Natural killer cell treated with Interleukin-12 subunit alpha and Interleukin-12 subunit beta and Interleukin-15 and Interleukin-18, amount 100 ng/mL, for 72 hours (primary cell): Measurements from ENCODE around the gene KRTAP4-9. TPM values are rescaled to one million over a fixed set of nuclear protein-coding genes. Genes with fewer than 3 reads are reported as not detected.
"Not testable (repeated sequence)": the region's sequence is repeated elsewhere in the genome, so short reads cannot be mapped to it uniquely, and the experiment has no call there.

Experiments
- ATAC-seq, 2 donors: fragments of 150-1000 bp; cut with Tn5 transposase in 1 of 2; sonication (Bioruptor Pico), chemical (Tn5 transposase) in 1 of 2; 2 replicates each; pipeline ENCODE4 v1.10.0; 2021
- DNase-seq: peaks from one replicate; pipeline ENCODE4 v3.0.0; 2022; ENCODE audit warnings: low spot score
- H3K27ac Mint-ChIP-seq, 2 donors: 1 replicate in 1 of 2; 2 replicates in 1 of 2; pipeline ENCODE4 v1.8.0; 2022; ENCODE audit warnings: mixed read lengths in 2 of 2, mild to moderate bottlenecking in 1 of 2, moderate library complexity in 1 of 2
- H3K27me3 Mint-ChIP-seq, 2 donors: 1 replicate in 1 of 2; 2 replicates in 1 of 2; pipeline ENCODE4 v1.8.0; 2022; ENCODE audit warnings: mixed read lengths in 2 of 2
- H3K36me3 Mint-ChIP-seq: one replicate; pipeline ENCODE4 v1.8.0; 2022; ENCODE audit warnings: mixed read lengths
- H3K4me1 Mint-ChIP-seq, 2 donors: 1 replicate in 1 of 2; 2 replicates in 1 of 2; pipeline ENCODE4 v1.8.0; 2022; ENCODE audit warnings: low read depth in 2 of 2, mixed read lengths in 2 of 2, mild to moderate bottlenecking in 1 of 2
- H3K4me3 Mint-ChIP-seq: one replicate; pipeline ENCODE4 v1.8.0; 2022; ENCODE audit warnings: mixed read lengths
- H3K9me3 Mint-ChIP-seq: 2 replicates; pipeline ENCODE4 v1.8.0; 2022; ENCODE audit warnings: mixed read lengths
- total RNA-seq, 2 donors: library from RNA; stranded (reverse); gene quantifications; one replicate each; pipeline ENCODE4 v1.2.3, GENCODE V29; 2022

The KRTAP4-9 gene
- total RNA-seq, 2 donors from 2014 or later: not detected

DNA sequence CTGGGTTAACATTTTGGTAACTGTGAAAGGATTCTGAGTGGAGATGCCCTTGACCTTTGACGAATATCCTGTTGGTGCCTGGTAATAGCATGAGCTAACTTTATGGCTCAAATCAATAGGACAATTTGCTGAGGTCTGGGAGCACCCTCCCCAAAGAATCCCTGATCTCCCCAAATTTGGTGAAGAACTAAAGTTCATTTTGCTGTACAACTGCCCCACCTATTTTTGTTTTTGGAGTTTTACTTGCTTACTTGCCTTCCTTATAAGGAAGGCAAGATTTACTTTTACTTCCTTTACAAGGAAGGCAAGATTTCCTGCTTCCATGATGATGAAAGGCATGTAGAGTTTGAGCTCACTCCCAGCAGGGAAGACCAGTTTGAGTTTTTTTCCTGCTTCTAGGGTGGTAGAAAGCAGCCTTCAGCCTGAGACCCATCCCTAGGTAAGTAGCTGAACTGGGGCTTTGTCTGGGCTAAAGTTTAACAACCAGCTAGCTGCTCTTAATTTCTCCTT is 2.8 kb downstream of the KRTAP4-9 start:
- H3K36me3 Mint-ChIP-seq: no peaks in the 10 kb centered on the region
- DNase-seq (no peak), ATAC-seq (no peak)
- no peaks in the 10 kb centered on the region for H3K4me1 Mint-ChIP-seq
- H3K27me3 Mint-ChIP-seq: peaks cover 16 to 46% of the 10 kb centered on the region in 2 donors
- H3K4me3 Mint-ChIP-seq: no peak overlapping the region
- no peak overlapping the region for H3K27ac Mint-ChIP-seq
- no peaks in the 10 kb centered on the region for H3K9me3 Mint-ChIP-seq

GRCh38 chr17:41108728-41109386 is 3.7 kb downstream of the KRTAP4-9 start:
- not testable (repeated sequence) for H3K9me3 Mint-ChIP-seq, H3K4me1 Mint-ChIP-seq, ATAC-seq, H3K4me3 Mint-ChIP-seq, DNase-seq, H3K36me3 Mint-ChIP-seq, H3K27ac Mint-ChIP-seq
- peaks cover 16 to 46% of the 10 kb centered on the region in 2 donors for H3K27me3 Mint-ChIP-seq

- Mint-ChIP-seq H3K9me3 (no peaks in the 10 kb centered on the region), H3K4me1 (no peaks in the 10 kb centered on the region), H3K27ac (no peak overlapping the region), H3K36me3 (no peaks in the 10 kb centered on the region), H3K4me3 (no peak overlapping the region), H3K27me3 (peaks cover 14 to 45% of the 10 kb centered on the region in 2 donors)
- no peak for DNase-seq
- ATAC-seq: no peak
Observed at GRCh38 chr17:41111151-41111885, 6.1 kb downstream of the KRTAP4-9 start.

GRCh38 chr17:41116297-41116696 is 11.1 kb downstream of the KRTAP4-9 start:
- Mint-ChIP-seq H3K36me3 (peaks cover 4% of the 10 kb centered on the region), H3K27me3 (peaks cover 24 to 38% of the 10 kb centered on the region in 2 donors), H3K4me1 (peaks cover 0 to 4% of the 10 kb centered on the region in 2 donors), H3K9me3 (no peaks in the 10 kb centered on the region), H3K27ac (no peak overlapping the region), H3K4me3 (no peak overlapping the region)
- DNase-seq (no peak), ATAC-seq (no peak)

DNA sequence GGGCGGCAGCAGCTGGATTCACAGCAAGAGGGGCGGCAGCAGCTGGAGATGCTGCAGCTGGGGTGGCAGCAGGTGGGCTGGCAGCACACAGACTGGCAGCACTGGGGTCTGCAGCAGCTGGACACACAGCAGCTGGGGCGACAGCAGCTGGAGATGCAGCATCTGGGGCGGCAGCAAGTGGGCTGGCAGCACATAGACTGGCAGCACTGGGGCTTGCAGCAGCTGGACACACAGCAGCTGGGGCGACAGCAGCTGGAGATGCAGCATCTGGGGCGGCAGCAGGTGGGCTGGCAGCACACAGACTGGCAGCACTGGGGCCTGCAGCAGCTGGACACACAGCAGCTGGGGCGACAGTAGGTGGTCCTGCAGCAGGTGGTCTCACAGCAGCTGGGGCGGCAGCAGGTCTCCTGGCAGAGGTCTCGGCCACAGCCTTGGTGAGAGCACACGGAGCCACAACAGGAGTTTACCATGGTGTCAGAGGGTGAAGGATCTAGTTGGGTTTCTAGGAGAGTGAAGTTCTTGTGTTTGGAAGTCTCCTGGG is 12.7 kb downstream of the KRTAP4-9 start, which contains the start of gene KRTAP4-11:
KRTAP4-11 (minus strand) TSS at position 528 of the 541 bp plus-strand sequence; CDS start at position 470, 58 bp downstream.
- H3K27ac Mint-ChIP-seq, H3K4me3 Mint-ChIP-seq, ATAC-seq, H3K4me1 Mint-ChIP-seq, H3K9me3 Mint-ChIP-seq, H3K36me3 Mint-ChIP-seq, DNase-seq: not testable (repeated sequence)
- H3K27me3 Mint-ChIP-seq: peaks cover 27 to 44% of the 10 kb centered on the region in 2 donors

- Mint-ChIP-seq H3K27ac (no peak overlapping the region), H3K36me3 (peaks cover 4% of the 10 kb centered on the region), H3K9me3 (no peaks in the 10 kb centered on the region), H3K4me3 (no peak overlapping the region), H3K27me3 (peaks cover 32 to 51% of the 10 kb centered on the region in 2 donors), H3K4me1 (peaks cover 0 to 10% of the 10 kb centered on the region in 2 donors)
- ATAC-seq (no peak), DNase-seq (no peak)
Observed at GRCh38 chr17:41118721-41119120, 13.5 kb downstream of the KRTAP4-9 start.

GRCh38 chr17:41119696-41120690 is 14.8 kb downstream of the KRTAP4-9 start:
- not testable (repeated sequence) for H3K27ac Mint-ChIP-seq
- H3K27me3 Mint-ChIP-seq: peaks cover 31 to 57% of the 10 kb centered on the region in 2 donors

DNA sequence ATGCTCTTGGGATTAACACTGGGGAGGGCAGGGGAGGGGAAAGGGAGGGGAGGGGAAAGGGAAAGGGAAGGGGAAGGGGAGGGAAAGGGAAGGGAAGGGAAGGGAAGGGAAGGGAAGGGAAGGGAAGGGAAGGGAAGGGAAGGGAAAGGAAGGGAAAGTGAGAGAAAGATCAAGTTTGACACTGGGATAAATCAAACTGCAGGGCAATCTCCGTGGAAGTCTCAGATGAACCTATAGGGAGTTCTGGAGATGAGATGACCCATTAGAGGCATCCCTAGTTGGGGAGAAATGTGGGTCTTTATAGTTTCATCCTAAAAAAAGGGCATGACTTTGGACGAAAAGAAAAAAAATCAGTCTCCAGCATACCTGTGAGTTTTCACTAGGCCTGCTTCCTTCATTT is 16.6 kb downstream of the KRTAP4-9 start:
- peaks cover 27 to 47% of the 10 kb centered on the region in 2 donors for H3K27me3 Mint-ChIP-seq
- H3K9me3 Mint-ChIP-seq: no peaks in the 10 kb centered on the region
- H3K4me1 Mint-ChIP-seq: peaks cover 0 to 10% of the 10 kb centered on the region in 2 donors
- no peak overlapping the region for H3K4me3 Mint-ChIP-seq
- ATAC-seq (no peak), DNase-seq (no peak)
- H3K27ac Mint-ChIP-seq: no peak overlapping the region
- peaks cover 4% of the 10 kb centered on the region for H3K36me3 Mint-ChIP-seq

More at GRCh38 chr17:41119696-41120690, 14.8 kb downstream of the KRTAP4-9 start:
- not testable (repeated sequence) for H3K9me3 Mint-ChIP-seq, ATAC-seq, H3K36me3 Mint-ChIP-seq, H3K4me3 Mint-ChIP-seq, DNase-seq, H3K4me1 Mint-ChIP-seq

DNA sequence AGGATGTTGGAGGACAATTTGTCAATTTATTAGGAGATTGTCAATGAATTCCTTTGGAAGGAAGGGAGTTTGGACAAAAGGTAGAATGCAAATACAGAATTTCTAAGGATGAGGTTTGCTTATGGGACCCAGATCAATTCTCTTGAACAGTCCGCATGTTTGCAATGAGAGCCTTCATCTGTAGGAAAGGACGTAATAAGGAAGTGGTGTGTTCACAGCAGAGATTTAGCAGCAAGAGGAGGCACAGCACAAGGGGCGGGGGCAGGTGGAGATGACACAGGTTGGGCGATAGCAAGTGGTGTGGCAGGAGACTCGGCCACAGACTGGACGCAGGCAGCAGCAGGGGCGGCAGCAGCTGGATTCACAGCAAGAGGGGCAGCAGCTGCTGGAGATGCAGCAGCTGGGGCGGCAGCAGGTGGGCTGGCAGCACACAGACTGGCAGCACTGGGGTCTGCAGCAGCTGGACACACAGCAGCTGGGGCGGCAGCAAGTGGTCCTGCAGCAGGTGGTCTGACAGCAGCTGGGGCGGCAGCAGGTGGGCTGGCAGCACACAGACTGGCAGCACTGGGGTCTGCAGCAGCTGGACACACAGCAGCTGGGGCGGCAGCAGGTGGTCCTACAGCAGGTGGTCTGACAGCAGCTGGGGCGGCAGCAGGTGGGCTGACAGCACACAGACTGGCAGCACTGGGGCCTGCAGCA is 18.3 kb downstream of the KRTAP4-9 start:
- H3K4me1 Mint-ChIP-seq, H3K9me3 Mint-ChIP-seq, H3K27ac Mint-ChIP-seq, H3K36me3 Mint-ChIP-seq, ATAC-seq, H3K4me3 Mint-ChIP-seq, DNase-seq: not testable (repeated sequence)
- peaks cover 28 to 43% of the 10 kb centered on the region in 2 donors for H3K27me3 Mint-ChIP-seq

DNA sequence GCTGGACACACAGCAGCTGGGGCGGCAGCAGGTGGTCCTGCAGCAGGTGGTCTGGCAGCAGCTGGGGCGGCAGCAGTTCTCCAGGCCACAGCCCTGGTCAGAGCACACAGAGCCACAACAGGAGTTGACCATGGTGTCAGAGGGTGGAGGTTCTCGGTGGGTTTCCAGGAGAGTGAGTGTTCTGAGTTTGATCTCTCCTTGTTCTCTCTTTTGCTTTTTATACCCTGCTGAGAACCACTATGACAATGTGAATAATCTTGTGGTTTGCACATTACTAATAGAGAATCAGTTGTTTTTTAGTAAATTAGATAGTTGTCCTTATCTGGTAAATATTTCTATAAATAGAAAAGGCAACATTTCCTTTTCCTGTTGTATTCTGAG is 18.8 kb downstream of the KRTAP4-9 start, which contains the start of gene KRTAP4-12:
KRTAP4-12 (minus strand) TSS at position 192 of the 381 bp plus-strand sequence; CDS start at position 132, 60 bp downstream.
- not testable (repeated sequence) for ATAC-seq, DNase-seq, H3K36me3 Mint-ChIP-seq, H3K4me1 Mint-ChIP-seq, H3K9me3 Mint-ChIP-seq, H3K27ac Mint-ChIP-seq, H3K4me3 Mint-ChIP-seq
- H3K27me3 Mint-ChIP-seq: peaks cover 31 to 43% of the 10 kb centered on the region in 2 donors

DNA sequence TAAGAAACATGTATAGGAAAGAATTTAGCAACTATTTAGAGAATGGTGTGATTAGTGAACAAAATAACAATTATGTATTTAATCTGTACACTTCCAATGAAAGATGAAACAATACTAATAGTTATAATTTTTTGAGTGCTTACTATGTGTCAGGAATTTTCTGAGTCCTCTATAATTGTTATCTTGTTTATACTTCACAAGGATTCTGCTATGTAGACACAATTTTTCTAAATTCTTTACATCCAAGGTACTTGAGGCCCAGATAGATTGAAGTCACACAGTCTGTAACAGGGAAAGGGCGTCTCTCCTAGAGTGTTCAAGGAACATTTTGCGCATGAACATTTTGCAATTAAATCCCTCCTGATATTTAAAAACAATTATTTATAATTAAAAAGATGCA is 19.9 kb downstream of the KRTAP4-9 start:
- Mint-ChIP-seq H3K4me3 (no peak overlapping the region), H3K36me3 (no peaks in the 10 kb centered on the region), H3K4me1 (peaks cover 0 to 7% of the 10 kb centered on the region in 2 donors), H3K9me3 (no peaks in the 10 kb centered on the region), H3K27ac (no peak overlapping the region), H3K27me3 (peaks cover 29 to 43% of the 10 kb centered on the region in 2 donors)
- ATAC-seq (no peak), DNase-seq (no peak)

- no peaks in the 10 kb centered on the region for H3K36me3 Mint-ChIP-seq
- no peak overlapping the region for H3K4me3 Mint-ChIP-seq
- H3K27ac Mint-ChIP-seq: no peak overlapping the region
- no peaks in the 10 kb centered on the region for H3K9me3 Mint-ChIP-seq
- ATAC-seq (no peak), DNase-seq (no peak)
- H3K4me1 Mint-ChIP-seq: peaks cover 0 to 5% of the 10 kb centered on the region in 2 donors
- peaks cover 30 to 45% of the 10 kb centered on the region in 2 donors for H3K27me3 Mint-ChIP-seq
Observed at GRCh38 chr17:41126412-41126811, 21.2 kb downstream of the KRTAP4-9 start.
